Activated T-helper 1 cell treated with anti-CD3 and anti-CD28 coated beads, Interleukin-12 subunit alpha, Interleukin-12 subunit beta, Interleukin-2, Interleukin-4 antibody, amounts not matched to agents 30 ng/mL and 10 ng/mL and 1 ng/mL, durations not matched to agents 14 hours and 24 hours and 36 hours (primary cell): ENCODE measurements around the gene PRH2. TPM values are rescaled to one million over a fixed set of nuclear protein-coding genes. Genes with fewer than 3 reads are reported as not detected.

Experiments
- DNase-seq: peaks from one replicate; pipeline ENCODE4 v3.0.0; 2021; ENCODE audit warnings: low spot score
- H3K27ac Mint-ChIP-seq: one replicate; pipeline ENCODE4 v1.8.0; 2021; ENCODE audit warnings: mild to moderate bottlenecking, mixed read lengths
- H3K27me3 Mint-ChIP-seq: one replicate; pipeline ENCODE4 v1.8.0; 2022; ENCODE audit warnings: mild to moderate bottlenecking, moderate library complexity, mixed read lengths; ENCODE audit not compliant: insufficient read depth
- H3K36me3 Mint-ChIP-seq: one replicate; pipeline ENCODE4 v1.8.0; 2021; ENCODE audit warnings: low read depth, mixed read lengths
- H3K4me1 Mint-ChIP-seq: one replicate; pipeline ENCODE4 v1.8.0; 2021; ENCODE audit warnings: low read depth, mixed read lengths
- H3K4me3 Mint-ChIP-seq: one replicate; pipeline ENCODE4 v1.8.0; 2021; ENCODE audit warnings: mild to moderate bottlenecking, moderate library complexity, mixed read lengths
- H3K9me3 Mint-ChIP-seq: one replicate; pipeline ENCODE4 v1.8.0; 2021; ENCODE audit warnings: mixed read lengths
- intact Hi-C: fragments of 100-400 bp; cut with micrococcal nuclease; formaldehyde crosslinking; loops from one replicate; pipeline ENCODE4 v1.15.1; 2024
- total RNA-seq: library from RNA; stranded (reverse); gene quantifications from 2 replicates; pipeline ENCODE4 v1.2.3, GENCODE V29; 2022

Gene PRH2
- total RNA-seq, 1 donor from 2014 or later, result not detected

- no peak for DNase-seq
- H3K36me3 Mint-ChIP-seq, result peaks cover 5% of the 10 kb centered on the region
- no peak overlapping the region for H3K27ac Mint-ChIP-seq
- intact Hi-C loops, result no loop called here
- no peaks in the 10 kb centered on the region for H3K9me3 Mint-ChIP-seq
- no peaks in the 10 kb centered on the region for H3K4me1 Mint-ChIP-seq
- H3K4me3 Mint-ChIP-seq, result no peak overlapping the region
- H3K27me3 Mint-ChIP-seq, result no peaks in the 10 kb centered on the region
Observed at GRCh38 chr12:10968765-10969456, 39.9 kb downstream of the PRH2 start.

- H3K4me3 Mint-ChIP-seq, result no peak overlapping the region
- intact Hi-C loops, result no loop called here
Observed at GRCh38 chr12:10974965-10975364, 45.9 kb downstream of the PRH2 start.

GRCh38 chr12:10982244-10982643, 53.2 kb downstream of the PRH2 start:
- no peak overlapping the region for H3K27ac Mint-ChIP-seq
- H3K9me3 Mint-ChIP-seq, result no peaks in the 10 kb centered on the region
- DNase-seq, result peak; percentile 59
- peaks cover 7% of the 10 kb centered on the region for H3K36me3 Mint-ChIP-seq
- peaks cover 58% of the 10 kb centered on the region for H3K27me3 Mint-ChIP-seq
- intact Hi-C loops, result loop anchor here (1.0 kb wide), 1 partner anchor 189 kb away; the partner anchor contains the start of gene SMIM10L1
- no peak overlapping the region for H3K4me3 Mint-ChIP-seq
- H3K4me1 Mint-ChIP-seq, result peaks cover 18% of the 10 kb centered on the region

More at GRCh38 chr12:10974965-10975364, 45.9 kb downstream of the PRH2 start:
- H3K4me1 Mint-ChIP-seq, result no peaks in the 10 kb centered on the region
- H3K27me3 Mint-ChIP-seq, result peaks cover 52% of the 10 kb centered on the region
- no peak overlapping the region for H3K27ac Mint-ChIP-seq
- H3K9me3 Mint-ChIP-seq, result no peaks in the 10 kb centered on the region
- no peak for DNase-seq
- peaks cover 10% of the 10 kb centered on the region for H3K36me3 Mint-ChIP-seq

Other genes starting within 250 kb of the PRH2 start
- gene YBX3, start 205.9 kb upstream of the PRH2 start, total RNA-seq, result 198 and 207 TPM in 2 replicates
- gene TAS2R7, start 126.6 kb upstream of the PRH2 start, total RNA-seq, result not detected in 2 replicates
- not detected in 2 replicates for gene TAS2R8, start 122.0 kb upstream of the PRH2 start, total RNA-seq
- not detected in 2 replicates for gene TAS2R9, start 119.1 kb upstream of the PRH2 start, total RNA-seq
- not detected in 2 replicates for gene TAS2R10, start 102.9 kb upstream of the PRH2 start, total RNA-seq
- 1.9 and 3.6 TPM in 2 replicates for gene PRR4, start 79.8 kb upstream of the PRH2 start, total RNA-seq
- 18.4 and 19.6 TPM in 2 replicates for gene PRH1, start 45.0 kb upstream of the PRH2 start, total RNA-seq
- gene TAS2R13, start 19.7 kb upstream of the PRH2 start, total RNA-seq, result 0.96 TPM in 2 replicates
- 2.8 and 2.9 TPM in 2 replicates for gene TAS2R14, start 10.0 kb downstream of the PRH2 start, total RNA-seq
- gene TAS2R50, start 57.7 kb downstream of the PRH2 start, total RNA-seq, result 0.91 and 1.7 TPM in 2 replicates
- 2.1 TPM in 2 replicates for gene TAS2R20, start 69.1 kb downstream of the PRH2 start, total RNA-seq
- 3.6 and 4.3 TPM in 2 replicates for gene TAS2R19, start 93.4 kb downstream of the PRH2 start, total RNA-seq
- gene TAS2R31, start 102.2 kb downstream of the PRH2 start, total RNA-seq, result 4.1 and 4.5 TPM in 2 replicates
- 1.9 and 2.0 TPM in 2 replicates for gene TAS2R46, start 133.1 kb downstream of the PRH2 start, total RNA-seq
- 0.76 and 2.0 TPM in 2 replicates for gene TAS2R43, start 163.1 kb downstream of the PRH2 start, total RNA-seq
- 3.8 and 4.5 TPM in 2 replicates for gene TAS2R30, start 205.4 kb downstream of the PRH2 start, total RNA-seq
- 10.4 and 11.3 TPM in 2 replicates for gene SMIM10L1, start 242.0 kb downstream of the PRH2 start, total RNA-seq